Left ventricle myocardium superior (tissue), 1 donor: Measurements from ENCODE around the gene SLC7A5. TPM values are rescaled to one million over a fixed set of nuclear protein-coding genes. Genes with fewer than 3 reads are reported as not detected.
A peak's percentile ranks its signal among the peaks of the same experiment; 100 is the strongest.

Experiments
- ATAC-seq: fragments of 200-7000 bp; cut with Tn5 transposase; one replicate; pipeline ENCODE4 v1.9.1; 2020; ENCODE audit warnings: mild to moderate bottlenecking, moderate library complexity
- DNase-seq: peaks from one replicate; pipeline ENCODE4 v3.0.0-alpha.2; 2020
- intact Hi-C: fragments of 100-400 bp; cut with micrococcal nuclease; formaldehyde crosslinking; loops from one replicate; pipeline ENCODE4 v1.11.0; 2022
- total RNA-seq: library from RNA; stranded (reverse); fragmentation: NEBNext Ultra II Directional; extraction: Animal tissue kit (Norgen Biotek cat#: 25700); gene quantifications from one replicate; pipeline ENCODE4 v1.2.1, GENCODE V29; 2021
- donor health status: DM: no; HTN: yes; CAD: no; lungs with severe emphysema.

SLC7A5 gene
- total RNA-seq, 1 donor from 2014 or later, result 2.0 TPM

DNA sequence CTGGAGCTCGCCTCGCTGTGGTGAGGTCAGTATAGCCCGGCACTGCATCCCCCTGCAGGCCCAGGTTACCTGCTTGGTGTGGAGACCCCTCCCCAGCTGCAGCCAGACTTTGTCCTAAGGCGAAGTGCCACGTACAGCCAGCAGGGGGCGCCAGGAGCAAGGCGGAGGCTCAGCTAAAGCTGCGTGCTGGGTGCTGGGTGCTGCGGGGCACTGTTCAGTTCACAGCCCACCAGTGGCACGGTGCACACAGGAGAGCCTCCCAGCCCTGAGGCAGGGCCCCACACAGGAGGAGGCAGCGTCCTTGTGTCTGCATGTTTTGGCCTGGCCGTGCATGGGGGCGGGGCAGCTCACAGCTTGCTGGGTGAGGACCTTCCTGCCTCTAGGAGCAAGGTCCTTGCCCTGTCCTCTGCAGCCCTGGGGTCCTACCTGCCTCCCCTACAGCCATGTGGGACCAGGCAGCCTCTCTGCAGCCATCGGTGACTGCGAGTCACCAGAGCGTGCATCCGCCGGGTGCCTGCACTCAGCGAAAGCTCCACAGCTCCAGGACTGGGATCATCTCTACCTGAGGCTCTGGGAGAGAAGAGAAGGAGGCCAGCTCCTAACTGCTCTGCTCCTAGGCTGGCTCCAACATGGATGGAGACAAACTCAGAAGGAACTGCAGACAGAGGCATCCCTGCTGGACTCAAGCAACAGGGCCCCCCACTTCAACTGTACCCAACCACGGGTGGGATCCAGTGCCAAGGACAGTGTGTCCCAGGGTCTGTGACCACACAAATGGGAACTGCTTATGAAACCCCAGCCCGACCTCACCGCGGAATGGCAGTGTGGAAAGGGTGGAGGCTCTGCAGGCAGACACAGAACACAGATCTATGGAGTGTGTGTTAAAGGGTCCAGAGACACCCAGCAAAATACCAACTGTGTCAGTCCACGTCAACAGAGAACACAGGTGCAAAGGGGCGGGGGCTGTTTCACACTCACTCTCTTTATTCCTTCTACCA, 19.0 kb downstream of the SLC7A5 start:
- ATAC-seq, result peak; percentile 13
- intact Hi-C loops, result no loop called here
- DNase-seq, result peak; percentile 79

DNA sequence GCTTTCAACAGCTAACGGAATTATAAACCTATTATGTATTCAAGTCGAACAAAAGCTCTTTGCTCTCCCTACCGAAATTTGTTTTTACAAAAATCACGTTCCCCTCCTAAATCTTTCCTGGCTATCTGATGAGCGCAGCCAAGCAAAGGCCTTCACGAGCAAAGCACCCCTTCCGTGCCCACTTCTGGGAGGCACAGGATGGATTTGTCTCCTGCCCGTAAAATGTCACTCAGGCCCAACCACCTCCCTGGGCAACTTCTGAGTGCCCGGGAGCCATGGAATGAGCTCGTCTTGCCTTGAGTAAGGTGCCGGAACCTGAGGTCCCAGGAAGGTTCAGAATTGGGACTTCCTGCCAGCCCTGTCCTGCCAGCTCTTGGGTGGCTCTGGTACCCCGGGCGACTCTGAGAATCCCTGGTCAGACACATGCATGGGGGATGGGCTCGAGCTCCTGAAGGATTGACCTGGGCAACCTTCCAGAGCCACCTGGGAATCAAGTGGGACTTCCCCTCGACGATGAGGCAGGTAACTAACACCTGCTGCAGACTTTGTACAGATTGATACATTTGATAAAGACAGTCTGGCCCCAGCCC, 19.8 kb downstream of the SLC7A5 start:
- DNase-seq (no peak), ATAC-seq (no peak)
- intact Hi-C loops, result no loop called here

DNA sequence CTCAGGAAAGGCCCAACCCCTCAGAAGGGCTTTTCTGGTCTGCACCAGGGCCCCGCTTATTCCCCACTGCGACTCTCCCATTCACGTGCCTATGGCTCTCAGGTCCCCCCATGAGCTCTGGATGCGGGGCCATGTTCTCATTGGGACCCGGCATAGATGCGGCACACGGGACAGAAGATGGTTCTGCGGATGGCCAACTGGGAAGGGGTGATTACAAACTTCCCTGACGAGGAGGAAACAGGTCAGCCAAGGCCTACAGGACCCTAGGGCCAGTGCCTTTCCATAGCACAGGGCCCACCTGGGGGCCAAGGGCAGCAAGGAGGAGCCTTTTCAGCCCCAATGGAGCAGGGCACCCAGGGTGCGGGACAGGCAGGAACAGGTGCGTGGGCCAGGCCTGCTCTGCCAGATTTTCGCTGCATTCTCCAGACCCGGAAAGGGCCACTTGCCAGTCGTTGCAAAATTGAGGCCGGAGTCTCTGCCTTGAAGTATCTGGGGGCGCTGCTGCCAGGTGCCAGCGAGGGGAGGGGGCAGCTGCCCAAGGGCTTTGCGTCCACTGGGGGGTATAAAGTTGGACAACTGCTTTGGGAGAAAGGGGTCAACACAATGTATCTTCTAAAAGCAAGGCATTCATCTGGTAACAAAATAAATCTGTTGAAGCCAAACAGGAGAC, 20.5 kb downstream of the SLC7A5 start:
- no peak for ATAC-seq
- no peak for DNase-seq
- intact Hi-C loops, result no loop called here

DNA sequence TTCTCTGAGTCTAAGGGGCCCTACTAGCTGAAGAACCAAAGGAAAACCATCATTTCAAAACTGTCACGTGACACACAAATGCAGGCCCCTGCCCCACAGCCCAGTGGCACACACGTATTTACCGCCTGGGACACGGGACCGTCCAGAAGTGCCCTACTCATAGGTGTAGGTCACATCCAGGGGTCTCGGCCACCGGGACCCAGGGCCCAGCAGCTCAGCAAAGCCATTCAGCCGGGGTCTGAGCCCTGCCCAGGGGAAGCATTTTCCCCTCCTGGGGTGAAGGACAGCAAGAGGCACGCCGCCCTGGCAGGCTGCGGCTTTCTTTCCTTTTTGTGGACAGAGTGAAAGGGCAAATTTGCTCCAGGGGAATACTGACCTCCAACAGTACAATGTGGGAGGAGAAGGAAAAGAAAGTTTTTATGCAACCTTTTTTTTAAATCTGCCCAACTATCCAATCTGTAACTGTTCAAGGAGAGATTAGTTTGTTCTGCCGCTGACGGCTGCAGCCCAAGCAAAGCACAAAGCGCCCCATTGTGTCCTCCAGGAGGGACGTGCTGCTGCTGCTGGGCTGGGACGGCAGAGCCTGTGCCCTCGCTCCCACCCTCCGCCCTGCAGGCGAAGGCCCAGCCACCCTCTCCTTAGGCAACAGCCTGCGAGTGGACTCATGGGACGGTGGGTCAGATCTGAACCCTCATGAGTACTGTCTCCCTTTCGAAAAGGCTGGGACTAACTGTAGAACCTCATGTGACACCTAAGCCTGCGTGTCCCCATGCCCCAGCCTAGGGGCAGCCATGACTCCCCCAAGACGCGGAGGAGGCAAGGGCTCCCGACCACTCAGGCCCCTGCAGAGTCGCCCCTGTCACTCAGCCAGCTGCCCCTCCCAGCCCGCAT, 21.3 kb downstream of the SLC7A5 start:
- ATAC-seq (peak; percentile 15), DNase-seq (no peak)
- intact Hi-C loops, result no loop called here

DNA sequence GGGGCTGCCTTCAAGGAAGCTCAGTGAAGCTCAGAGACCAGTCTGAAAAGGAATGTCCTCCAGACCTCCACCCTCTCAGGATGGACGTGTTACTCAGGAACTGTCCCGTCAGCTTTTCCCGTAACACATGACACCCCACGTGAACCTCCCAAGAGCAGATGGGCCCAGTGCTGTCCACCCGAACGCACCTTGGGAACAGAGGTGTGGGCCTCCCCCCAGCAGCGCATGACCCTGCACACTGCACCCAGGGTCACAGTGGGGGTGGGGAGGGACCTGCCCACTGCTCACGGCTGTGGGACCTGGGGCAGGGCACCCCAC, 21.9 kb downstream of the SLC7A5 start:
- DNase-seq, result no peak
- ATAC-seq, result no peak
- intact Hi-C loops, result no loop called here

DNA sequence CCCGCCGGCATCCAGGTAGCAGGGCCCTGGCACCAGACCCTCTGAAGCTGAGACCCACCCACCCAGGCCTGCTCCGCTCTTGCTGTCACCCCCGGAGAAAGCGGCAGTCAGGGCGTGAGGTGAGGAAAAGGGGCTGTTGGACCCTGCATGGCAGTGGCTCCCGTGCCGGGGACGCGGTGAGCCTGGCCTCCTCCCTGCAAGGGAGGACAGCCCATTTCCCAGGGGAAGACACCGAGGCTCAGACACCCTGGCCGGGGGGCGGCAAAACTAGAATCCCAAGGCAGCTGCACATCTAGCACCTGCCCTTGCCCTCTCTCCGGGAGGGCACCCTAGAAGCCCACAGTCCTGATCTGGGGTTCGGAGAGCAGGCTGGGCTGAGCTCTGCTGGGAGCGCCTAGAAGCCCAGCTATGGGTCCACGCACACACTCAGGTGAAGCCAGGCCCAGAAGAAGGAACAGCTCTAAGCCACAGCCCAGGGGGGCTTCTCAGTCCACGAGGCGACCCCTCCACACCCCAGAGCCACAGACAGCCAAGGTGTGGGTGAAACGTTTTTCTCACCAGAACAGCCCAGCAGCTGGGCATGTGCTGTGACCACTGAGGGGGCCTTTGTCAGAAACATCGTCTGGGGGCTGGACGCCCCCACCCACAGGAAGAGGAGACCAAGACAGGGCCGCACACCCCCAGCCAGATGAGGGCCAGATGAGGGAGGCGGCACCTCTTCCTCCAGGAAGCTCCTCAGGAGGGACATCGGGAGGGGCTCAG, 22.4 kb downstream of the SLC7A5 start:
- DNase-seq (no peak), ATAC-seq (no peak)
- intact Hi-C loops, result no loop called here

DNA sequence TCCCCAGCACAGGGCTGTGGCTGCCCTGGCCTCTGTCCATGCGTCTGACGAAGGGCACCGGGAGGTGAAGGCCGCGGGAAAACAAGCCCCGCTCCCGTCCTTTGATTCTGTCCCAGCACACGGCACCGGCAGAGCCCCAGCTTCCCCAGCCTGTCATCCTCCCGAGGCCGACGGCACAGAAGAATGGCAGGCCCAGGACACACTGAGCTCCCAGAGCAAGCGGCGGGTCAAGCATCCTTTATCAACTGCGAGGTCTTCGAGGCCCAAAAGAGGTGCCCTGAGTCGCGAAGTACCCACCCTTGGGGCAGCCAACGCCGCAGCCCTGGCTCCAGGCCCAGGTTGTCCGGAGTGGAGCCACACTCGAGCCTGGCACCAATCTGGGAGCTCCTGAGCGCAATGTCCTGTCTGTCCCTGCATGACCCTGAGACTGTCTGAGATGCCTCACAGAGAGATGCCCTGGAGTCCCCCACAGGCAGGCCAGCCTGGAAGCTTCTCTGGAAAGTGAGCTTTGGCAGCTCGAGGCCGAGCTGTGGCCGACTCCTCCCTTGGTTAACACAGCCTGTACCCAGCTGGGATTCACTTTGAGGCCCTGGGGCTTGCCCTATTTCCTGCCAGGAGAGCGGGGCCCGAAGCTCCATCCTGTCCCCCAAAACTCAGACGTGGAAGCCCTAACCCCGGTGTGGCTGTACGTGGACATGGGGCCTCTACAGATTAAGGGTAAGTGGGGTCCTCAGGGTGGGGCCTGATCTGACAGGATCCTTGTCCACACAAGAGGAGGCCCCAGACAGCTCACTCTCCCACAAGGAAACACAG, 23.3 kb downstream of the SLC7A5 start:
- intact Hi-C loops, result no loop called here
- ATAC-seq (peak; percentile 55), DNase-seq (no peak)

DNA sequence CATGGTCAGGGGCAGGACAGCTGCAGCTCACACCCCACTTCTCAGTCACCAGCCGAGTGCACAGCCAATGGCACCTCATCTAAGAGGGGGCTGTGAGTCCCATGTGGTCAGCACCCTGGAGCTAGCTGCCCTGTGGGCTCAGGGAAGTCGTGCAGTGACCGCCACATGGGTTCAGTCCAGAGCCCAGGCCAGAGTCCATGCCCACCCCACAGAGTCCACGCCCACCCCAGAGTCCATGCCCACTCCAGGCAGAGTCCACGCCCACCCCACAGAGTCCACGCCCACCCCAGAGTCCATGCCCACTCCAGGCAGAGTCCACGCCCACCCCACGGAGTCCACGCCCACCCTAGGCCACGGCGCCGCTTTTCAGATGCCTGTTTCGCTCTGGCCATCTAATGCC, 24.1 kb downstream of the SLC7A5 start:
- intact Hi-C loops, result no loop called here
- DNase-seq (no peak), ATAC-seq (no peak)

DNA sequence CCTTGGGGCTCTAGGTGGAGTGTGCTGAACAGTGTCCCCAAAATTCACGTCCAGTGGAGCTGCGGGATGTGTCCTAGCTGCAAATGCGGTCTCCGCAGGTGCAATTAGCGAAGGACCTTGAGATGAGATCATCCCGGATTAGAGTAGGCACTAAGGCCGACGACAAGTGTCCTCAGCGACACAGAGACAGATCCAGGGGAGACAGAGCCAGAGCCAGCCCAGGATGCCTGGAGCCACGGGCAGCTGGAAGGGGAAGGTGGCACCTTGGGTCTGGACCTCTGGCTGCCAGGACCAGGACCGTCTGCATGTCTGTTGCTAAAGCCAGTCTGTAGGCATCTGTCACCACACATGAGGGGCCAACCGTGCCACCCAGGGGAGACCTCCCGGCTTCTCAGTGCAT, 24.5 kb downstream of the SLC7A5 start:
- no peak for ATAC-seq
- intact Hi-C loops, result no loop called here
- no peak for DNase-seq

DNA sequence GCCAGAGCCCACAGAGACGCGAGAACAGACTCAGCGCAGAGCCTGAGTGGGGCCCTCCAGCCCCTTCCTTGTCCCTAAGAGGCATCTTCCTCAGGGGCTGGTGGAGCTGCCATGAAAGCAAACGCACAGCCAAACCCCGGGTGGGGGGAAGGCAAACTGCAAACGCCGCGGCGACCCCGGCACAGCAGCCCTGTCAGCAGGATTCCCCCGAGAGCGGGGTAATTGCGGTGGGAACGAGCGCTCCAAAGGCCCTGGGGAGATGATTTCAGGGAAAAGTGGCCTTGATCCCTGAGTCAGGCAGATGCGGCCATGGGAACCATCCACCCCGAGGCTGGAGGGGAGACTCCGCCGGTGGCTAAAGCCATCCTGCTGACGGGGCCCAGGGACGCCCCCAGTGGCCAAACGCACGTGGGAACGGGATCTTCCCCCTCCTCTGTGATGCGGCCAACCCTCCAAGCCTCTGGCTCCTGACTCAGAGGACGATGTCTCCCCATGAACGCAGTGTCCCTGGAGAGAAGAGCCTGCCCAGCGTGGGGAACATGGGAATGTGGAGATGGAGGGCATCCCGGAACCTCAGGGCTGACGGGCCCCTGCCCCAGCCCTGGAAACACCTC, 25.1 kb downstream of the SLC7A5 start:
- ATAC-seq, result peak; percentile 19
- intact Hi-C loops, result no loop called here

DNA sequence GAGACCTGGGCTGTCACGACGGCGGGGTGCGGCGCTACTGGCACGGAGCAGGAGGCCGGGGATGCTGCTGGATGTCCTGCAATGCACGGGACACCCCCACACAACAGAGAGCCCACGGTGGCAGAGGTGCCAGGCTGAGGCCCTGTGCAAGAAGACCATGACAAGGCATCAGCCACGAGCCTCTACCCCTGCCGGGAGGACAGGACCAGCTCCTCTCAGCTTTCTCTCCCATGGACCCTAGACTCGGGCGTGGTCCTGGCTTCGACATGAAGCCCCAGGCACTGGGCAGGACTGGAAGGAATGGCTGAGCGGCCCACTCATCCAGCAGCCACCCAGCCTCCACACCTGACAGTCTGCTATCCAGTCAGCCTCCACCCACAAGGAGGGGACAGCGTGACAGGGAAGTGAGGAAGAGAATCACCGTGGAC, 25.6 kb downstream of the SLC7A5 start:
- intact Hi-C loops, result no loop called here
- DNase-seq, result no peak
- no peak for ATAC-seq

More for the DNA sequence above, 25.1 kb downstream of the SLC7A5 start:
- no peak for DNase-seq

DNA sequence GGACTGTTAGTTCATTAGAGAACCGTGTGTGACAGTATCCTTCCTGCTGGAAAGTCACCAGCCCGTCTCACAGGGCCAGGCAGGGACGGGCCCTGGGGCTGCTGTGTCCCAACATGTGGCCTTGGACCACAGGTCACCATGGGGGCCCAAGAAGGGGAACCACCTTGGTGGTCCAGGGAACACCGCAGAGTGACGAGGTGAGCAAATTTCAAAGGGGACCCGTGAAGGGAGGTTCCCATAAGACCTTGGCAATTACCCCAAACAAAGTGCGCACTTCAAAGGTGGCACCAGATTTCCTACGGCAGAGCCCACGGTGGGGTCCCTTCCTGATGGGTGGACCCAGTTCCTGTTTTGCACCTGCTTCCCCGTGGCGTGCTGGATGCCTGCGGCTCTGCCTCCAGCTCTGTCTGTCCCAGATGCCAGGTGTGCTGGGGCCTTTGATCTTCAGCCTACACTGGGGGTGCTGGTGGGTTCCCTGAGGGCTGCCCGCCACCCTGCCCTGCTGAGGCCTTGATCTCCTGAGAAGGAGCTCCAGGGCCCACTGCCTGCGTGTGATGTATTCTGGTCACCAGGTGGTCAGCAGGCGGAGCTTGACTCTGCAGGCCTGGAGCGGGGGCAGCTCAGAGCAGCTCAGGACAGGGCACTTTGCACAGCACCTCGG, 27.0 kb downstream of the SLC7A5 start:
- intact Hi-C loops, result no loop called here
- DNase-seq (no peak), ATAC-seq (no peak)

DNA sequence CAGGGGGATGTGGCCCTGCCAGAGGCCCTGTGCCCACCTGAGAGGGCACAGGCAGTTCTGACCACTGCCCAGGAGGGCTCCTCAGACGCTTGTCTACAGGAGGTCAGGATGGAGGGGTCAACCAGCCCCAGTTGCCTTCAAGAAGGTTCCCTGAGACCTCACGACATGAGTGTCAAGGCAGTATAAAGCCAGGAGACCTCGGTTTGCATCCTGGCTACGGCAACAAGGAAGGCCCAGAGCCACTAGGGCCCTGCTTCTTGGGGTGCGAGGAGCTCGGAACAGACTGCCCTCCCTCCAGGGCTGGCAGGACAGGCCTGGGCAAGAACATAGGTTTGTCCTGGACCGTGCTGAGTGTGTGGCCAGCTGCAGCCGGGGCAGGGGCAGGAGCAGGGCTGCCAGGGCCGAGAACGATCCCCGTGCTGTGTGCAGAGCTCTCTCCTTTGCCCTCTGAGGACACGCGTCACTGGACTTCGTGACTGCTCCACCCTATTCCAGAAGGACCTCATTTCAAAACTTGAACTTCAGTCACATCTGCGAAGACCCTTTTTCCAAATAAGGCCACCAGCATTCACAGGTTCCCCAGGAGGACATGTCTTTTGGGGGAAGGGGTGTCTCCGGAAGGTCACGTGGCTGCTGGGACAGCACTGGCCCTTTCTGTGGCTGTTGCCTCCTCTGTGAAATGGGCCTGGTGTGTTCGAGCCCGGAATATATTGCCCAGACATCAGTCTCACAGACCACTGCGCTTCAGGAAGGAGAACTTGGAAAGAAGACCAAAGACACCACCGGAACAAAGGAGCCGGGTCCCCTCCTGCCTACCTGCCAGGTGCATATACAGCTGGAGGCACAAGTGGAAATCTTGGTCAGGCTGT, 27.7 kb downstream of the SLC7A5 start:
- ATAC-seq (no peak), DNase-seq (no peak)
- intact Hi-C loops, result no loop called here

DNA sequence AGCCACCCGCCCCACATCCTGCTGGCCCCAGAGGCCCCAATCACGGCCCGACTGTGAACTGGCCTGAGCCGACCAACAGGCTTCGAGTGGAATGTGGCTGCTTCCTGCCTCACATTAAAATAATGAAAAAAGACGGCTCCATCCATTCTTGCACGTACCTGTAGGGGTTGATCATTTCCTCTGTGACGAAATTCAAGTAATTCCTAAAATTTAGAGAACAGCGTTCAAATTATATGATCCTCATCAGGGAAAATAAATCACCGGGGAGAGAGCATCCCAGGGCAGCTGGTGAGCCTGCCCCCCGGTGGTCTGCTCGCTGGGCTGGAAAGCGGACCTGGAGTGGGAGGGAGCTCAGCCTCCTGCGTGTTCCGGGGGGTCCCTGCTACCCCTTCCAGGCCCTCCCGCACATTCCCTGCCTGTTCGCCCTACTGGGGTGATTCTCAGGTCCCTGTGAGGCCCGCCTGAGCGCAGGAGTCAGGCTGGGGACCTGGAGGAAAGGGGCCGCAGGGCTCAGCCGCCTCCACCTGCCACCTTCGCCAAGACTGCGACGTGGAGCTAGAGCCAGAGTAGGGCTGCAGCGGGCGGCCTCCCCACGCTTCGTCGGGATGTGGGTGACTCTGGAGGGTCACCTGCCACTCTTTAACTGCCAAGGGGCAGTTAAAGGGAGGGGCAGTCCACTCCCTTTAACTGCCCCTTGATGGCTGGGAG, 28.9 kb downstream of the SLC7A5 start:
- ATAC-seq (no peak), DNase-seq (no peak)
- intact Hi-C loops, result no loop called here

DNA sequence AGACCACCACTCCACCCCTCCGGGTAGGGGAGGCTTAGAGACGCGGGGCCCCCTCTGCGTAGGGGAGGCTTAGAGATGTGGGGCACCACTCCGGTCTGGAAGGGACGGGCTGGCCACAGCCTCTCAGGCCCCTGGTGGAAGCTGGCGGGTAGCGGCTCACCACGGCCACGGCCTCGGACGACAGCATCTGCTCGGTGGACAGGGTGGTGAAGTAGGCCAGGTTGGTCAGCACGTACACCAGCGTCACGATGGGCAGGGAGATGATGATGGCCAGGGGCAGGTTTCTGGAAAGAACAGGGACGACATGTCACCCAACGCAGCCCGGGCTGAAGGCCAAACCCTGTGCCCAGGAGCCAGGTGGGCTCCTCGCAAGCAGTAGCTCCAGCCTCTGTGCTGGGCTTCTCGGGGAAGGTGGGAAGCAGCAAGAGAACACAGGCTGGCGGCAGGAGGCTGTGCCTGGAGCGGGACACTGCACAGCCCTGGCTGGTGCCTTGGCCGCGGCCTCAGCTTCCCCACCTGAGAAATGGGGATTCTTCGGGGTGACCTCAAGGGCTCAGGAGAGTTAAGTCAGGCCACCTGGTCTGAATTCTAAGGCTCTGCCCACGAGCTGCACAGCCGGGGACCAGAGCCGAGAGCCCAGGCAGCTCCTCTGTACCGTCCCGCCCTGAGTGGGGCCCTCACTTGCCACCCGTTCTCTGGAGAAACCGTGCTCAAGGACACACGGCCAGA, 29.6 kb downstream of the SLC7A5 start:
- no peak for ATAC-seq
- intact Hi-C loops, result no loop called here

More for the DNA sequence above, 29.6 kb downstream of the SLC7A5 start:
- no peak for DNase-seq
